ENCODE measurements around the gene BEAN1.

The BEAN1 gene

GRCh38 chr16:66388350-66389139, 38.5 kb upstream of the BEAN1 start:
- no peak for TF ChIP-seq GATA3 (IDR thresholded peaks at IDR 0.05; ENCODE audit: low read depth, low read length)

- TF ChIP-seq GATA3 (IDR thresholded peaks at IDR 0.05; ENCODE audit: low read depth, low read length): no peak
- TF ChIP-seq GATA2 (IDR thresholded peaks at IDR 0.05; ENCODE audit: low read depth, low read length): no peak
Observed at GRCh38 chr16:66389256-66390176, 37.6 kb upstream of the BEAN1 start.

DNA sequence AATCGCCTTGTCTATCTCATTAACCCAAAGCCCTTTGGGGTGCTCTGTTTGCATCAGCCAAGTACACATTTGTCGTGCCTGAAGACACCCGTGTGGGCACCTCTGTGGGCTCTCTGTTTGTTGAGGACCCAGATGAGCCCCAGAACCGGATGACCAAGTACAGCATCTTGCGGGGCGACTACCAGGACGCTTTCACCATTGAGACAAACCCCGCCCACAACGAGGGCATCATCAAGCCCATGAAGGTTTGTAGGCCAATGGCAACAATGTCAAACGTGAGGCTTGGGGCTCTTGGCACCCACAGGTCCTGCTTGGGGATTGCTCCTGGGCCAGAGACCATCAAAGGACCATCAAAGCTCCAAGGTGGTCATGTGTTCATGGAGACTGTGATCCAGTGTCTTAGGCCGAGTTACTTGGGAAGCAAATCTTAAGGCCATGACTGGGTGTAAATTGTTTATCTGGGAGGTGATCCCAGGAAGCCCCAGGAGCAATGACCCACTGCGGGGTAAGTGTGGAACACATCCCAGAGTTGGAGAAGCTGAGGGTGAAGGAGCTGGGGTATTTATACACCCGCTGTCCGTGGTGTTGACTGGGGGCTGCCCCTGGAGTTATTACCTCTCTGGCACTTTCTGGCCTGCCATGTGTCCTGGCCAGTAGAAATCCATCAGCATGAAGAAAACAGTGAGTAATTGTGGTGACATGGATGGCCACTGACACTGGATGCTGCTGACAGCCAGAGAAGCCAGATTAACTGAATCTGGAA, 36.6 kb upstream of the BEAN1 start:
- TF ChIP-seq GATA2 (IDR thresholded peaks at IDR 0.05; ENCODE audit: low read depth, low read length) (no peak), GATA3 (IDR thresholded peaks at IDR 0.05; ENCODE audit: low read depth, low read length) (no peak)

DNA sequence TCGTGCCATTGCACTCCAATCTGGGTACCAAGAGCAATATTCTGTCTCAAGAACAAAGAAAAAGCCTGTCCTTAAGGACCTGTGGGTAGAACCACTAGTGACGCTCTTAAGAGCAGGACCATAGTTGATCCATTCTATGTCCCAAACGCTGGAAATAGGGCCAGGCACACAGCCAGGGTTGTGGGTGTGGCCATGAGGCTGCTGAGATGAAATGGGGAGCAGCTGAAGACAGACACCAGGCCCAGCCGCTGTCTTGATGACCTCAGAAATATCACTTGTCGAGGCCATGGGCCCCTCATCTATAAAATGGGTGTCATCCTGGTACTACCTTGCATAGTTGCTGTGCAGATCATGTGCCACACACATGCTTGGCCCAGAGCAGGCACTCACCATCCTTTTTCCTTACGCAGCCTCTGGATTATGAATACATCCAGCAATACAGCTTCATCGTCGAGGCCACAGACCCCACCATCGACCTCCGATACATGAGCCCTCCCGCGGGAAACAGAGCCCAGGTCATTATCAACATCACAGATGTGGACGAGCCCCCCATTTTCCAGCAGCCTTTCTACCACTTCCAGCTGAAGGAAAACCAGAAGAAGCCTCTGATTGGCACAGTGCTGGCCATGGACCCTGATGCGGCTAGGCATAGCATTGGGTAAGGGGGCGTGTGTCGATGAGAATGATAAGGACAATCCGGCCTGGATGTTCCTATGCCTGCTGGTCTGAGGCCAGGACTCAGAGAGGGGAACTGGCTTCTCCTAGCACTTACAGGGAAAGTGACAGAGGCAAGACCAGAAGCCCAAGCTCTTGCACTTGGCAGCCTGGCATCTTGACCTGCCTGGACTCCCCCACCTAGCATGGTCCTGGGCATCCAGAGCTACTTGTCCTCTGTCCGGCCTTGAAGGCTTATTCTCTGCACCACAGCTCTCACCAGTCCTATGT, 35.1 kb upstream of the BEAN1 start:
- TF ChIP-seq GATA2 (IDR thresholded peaks at IDR 0.05; ENCODE audit: low read depth, low read length) (no peak), GATA3 (IDR thresholded peaks at IDR 0.05; ENCODE audit: low read depth, low read length) (no peak)

DNA sequence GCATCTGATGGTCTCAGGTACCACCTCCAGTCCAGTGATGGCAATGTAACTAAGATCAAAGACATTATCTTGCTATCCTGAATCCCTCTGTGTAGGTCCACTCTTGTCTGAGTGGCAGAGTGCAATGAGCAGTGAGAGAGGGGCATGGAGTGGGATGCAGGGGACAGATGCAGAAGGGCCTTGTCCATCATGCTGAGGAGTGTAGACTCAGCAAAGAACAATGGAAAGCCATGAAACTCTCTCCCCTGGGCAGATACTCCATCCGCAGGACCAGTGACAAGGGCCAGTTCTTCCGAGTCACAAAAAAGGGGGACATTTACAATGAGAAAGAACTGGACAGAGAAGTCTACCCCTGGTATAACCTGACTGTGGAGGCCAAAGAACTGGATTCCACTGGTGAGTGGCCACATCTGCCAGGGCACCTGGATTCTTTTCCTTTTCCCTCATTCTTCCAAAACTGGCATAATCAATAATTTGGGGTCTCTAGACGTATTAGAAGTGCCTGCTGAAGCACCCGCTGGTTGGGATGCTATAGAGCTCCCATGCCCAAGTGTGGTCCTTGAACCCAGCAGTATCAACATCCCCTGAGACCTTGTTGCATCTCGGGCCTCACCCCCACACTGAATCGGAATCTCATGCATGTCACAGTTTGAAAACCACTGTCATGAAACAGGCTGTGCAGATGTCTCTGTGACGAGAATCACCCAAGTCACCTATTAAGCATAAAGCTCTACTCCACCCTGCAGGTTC, 31.1 kb upstream of the BEAN1 start:
- TF ChIP-seq GATA2 (IDR thresholded peaks at IDR 0.05; ENCODE audit: low read depth, low read length) (no peak), GATA3 (IDR thresholded peaks at IDR 0.05; ENCODE audit: low read depth, low read length) (no peak)

- no peak for TF ChIP-seq GATA3 (IDR thresholded peaks at IDR 0.05; ENCODE audit: low read depth, low read length)
- no peak for TF ChIP-seq GATA2 (IDR thresholded peaks at IDR 0.05; ENCODE audit: low read depth, low read length)
Observed at GRCh38 chr16:66397736-66398433, 29.2 kb upstream of the BEAN1 start.

DNA sequence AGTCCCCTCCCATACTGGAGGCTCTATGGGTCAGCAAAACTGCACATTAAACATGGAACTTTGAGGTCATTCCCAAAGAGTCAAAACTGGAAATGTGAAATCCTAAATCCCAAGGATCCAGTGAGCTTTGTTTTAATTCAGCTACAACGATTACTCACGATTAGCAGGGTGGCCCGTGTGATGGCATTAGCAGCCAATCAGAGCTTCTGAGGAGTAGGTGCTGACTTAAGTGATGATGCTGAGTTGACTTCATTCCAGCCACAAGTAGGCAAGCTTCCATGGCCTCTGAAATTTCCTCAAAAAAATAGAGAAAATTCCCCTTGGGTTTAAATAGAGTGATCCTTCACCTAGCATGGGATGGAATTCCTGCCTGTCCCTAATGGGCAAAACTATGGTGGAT, 28.1 kb upstream of the BEAN1 start:
- TF ChIP-seq GATA3 (IDR thresholded peaks at IDR 0.05; ENCODE audit: low read depth, low read length): no peak
- TF ChIP-seq GATA2 (IDR thresholded peaks at IDR 0.05; ENCODE audit: low read depth, low read length): no peak

DNA sequence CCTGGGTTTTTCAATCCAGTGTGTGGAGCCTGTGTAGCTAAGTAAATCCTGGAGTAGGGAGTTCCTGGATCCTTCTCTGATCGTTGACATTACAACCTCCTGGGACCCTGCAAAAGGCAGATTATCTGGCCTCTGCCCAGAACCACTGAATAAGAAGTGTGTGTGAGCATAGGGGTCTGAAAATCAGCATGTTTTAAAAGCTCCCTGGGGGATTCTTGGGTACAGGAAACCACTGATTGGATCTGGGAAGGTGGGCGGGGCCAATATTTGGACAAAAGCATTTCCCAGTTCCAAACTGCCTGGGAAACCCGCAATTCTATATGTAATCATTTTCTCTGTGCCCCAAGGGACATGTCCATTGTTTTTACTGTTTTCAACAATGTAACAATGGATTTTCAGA, 27.2 kb upstream of the BEAN1 start:
- TF ChIP-seq GATA2 (IDR thresholded peaks at IDR 0.05; ENCODE audit: low read depth, low read length) (no peak), GATA3 (IDR thresholded peaks at IDR 0.05; ENCODE audit: low read depth, low read length) (no peak)

DNA sequence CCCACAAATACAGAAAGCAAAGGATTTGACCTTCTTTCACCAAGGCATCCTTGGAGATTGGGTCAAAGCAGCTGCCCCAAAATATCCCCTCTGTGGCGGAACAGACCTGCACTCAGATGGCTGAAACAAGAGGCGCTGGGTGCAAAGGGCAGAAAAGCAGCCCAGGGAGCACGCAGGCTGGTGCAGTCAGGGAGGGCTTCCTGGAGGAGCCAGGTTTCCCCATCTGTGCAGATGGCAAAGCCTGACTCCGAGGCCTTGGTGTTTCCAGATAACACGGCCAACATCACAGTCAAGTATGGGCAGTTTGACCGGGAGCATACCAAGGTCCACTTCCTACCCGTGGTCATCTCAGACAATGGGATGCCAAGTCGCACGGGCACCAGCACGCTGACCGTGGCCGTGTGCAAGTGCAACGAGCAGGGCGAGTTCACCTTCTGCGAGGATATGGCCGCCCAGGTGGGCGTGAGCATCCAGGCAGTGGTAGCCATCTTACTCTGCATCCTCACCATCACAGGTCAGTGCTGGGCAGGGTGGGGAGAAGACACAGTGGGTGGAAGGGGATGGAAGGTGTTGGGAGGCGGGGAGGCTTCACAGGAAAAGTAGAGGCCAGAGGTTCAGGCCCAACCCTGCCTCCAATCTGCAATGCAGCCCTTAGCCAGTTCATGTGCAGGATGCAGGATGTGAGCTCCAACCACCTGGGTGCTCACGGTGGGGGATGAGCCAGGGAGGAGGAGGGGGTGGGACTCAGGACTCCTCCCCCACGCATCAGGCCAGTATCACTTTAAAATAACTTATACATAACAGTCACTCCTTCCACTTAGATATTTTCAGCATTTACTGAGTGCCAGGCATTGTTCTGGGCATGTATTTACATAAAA, 26.4 kb upstream of the BEAN1 start:
- TF ChIP-seq GATA3 (IDR thresholded peaks at IDR 0.05; ENCODE audit: low read depth, low read length): no peak
- no peak for TF ChIP-seq GATA2 (IDR thresholded peaks at IDR 0.05; ENCODE audit: low read depth, low read length)

- TF ChIP-seq GATA3 (IDR thresholded peaks at IDR 0.05; ENCODE audit: low read depth, low read length): no peak
- TF ChIP-seq GATA2 (IDR thresholded peaks at IDR 0.05; ENCODE audit: low read depth, low read length): no peak
Observed at GRCh38 chr16:66401610-66402009, 25.5 kb upstream of the BEAN1 start.

GRCh38 chr16:66402166-66402565, 24.9 kb upstream of the BEAN1 start:
- TF ChIP-seq GATA3 (IDR thresholded peaks at IDR 0.05; ENCODE audit: low read depth, low read length) (no peak), GATA2 (IDR thresholded peaks at IDR 0.05; ENCODE audit: low read depth, low read length) (no peak)

Measured in SH-SY5Y (cell line).